Measurements from ENCODE around the gene PTK6.

- no peak for TF ChIP-seq CTCF (IDR thresholded peaks at IDR 0.05; ENCODE audit: low read length)
- no peak for TF ChIP-seq EZH2 (IDR thresholded peaks at IDR 0.05; ENCODE audit: borderline replicate concordance, low read length)
Observed at GRCh38 chr20:63482021-63482587, 55.1 kb downstream of the PTK6 start.
